ENCODE results near the gene ANO4. TPM values are rescaled to one million over a fixed set of nuclear protein-coding genes. Genes with fewer than 3 reads are reported as not detected.

ANO4 gene
- 1 to 10 TPM in 1 of 3 donors, under 1 TPM in 2; 0.33 to 1.0 (median 0.80) TPM for total RNA-seq

GRCh38 chr12:100794441-100795173, at the start of gene ANO4:
ANO4 (plus strand) TSS chr12:100794776; CDS start chr12:100901786, 107,010 bp downstream.
- Histone ChIP-seq H3K27ac (no peak within 1 kb of the TSS), H3K36me3 (no peaks in the 10 kb centered on the region), H3K4me1 (no peaks in the 10 kb centered on the region), H3K9me3 (no peaks in the 10 kb centered on the region), H3K4me3 (peak within 1 kb of the TSS in 2 of 3 donors; percentile 2 to 23), H3K27me3 (no peaks in the 10 kb centered on the region)
- DNase-seq (ENCODE audit: low spot score in 2 of 2): no peak
- no peak for TF ChIP-seq POLR2AphosphoS5 (IDR thresholded peaks at IDR 0.05)
- no peak for TF ChIP-seq POLR2A (IDR thresholded peaks at IDR 0.05)
- no peak for TF ChIP-seq CTCF (IDR thresholded peaks at IDR 0.05)
- intact Hi-C loops (cut with DNase I; ENCODE audit: low total_unique reads): no loop called here

DNA sequence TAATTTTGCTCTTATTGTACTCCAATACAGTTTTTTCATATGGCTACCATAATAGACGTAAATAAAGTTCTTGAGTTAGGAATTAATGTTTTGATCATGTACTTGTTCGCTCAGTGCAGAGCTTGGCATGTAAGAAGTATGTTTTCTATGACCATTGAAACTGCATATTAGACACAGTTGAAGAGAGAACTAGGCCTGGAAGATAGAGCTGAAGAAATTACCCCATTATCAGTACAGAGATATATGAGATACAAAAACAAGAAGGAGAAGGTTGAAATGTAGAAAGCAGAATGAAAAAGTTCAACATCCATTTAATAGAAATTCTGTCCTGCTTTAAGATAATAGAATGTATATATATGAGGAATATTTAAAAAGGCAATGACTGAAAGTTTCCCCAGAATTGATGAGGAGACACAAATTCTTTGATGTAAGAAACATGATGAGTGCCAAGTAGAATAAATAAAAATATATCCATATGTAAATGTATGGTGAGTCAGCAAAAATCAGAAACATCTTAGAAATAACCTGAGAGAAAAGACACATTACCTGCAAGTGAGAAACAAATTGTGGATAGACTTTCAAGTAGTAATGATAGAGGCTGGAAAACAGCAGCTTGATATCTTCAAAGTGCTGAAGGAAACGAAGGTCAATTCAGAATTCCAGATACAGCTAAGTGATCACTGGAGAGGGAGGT, 49.1 kb upstream of the ANO4 start:
- Histone ChIP-seq H3K27me3 (no peaks in the 10 kb centered on the region), H3K9me3 (peaks cover 3 to 9% of the 10 kb centered on the region in 2 donors), H3K27ac (no peak overlapping the region), H3K36me3 (no peaks in the 10 kb centered on the region), H3K4me1 (no peaks in the 10 kb centered on the region), H3K4me3 (no peak overlapping the region)
- DNase-seq (ENCODE audit: low spot score in 2 of 2): no peak
- TF ChIP-seq POLR2A (IDR thresholded peaks at IDR 0.05) (no peak), POLR2AphosphoS5 (IDR thresholded peaks at IDR 0.05) (no peak), CTCF (IDR thresholded peaks at IDR 0.05) (no peak)
- intact Hi-C loops (cut with DNase I; ENCODE audit: low total_unique reads): no loop called here

DNA sequence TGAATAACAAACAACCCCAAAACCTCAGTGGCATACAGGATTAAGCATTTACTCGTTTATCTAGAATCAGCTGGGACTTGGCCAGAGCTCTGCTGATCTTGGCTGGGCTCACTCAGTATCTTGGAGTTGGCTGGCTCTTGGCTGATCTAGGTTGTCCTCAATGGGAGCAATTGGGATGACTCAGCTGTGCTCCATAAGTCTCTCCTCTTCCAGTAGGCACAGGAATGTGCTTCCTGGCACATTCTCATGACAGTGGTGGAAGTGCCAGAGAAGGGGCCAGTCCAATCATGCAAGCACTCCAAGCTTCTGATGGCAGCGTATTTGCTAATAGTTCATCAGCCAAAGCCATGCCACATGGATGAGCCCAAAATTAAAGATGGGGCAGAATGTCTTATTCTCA, 41.7 kb upstream of the ANO4 start:
- intact Hi-C loops (cut with DNase I; ENCODE audit: low total_unique reads): no loop called here
- DNase-seq (ENCODE audit: low spot score in 2 of 2): no peak
- Histone ChIP-seq H3K36me3 (no peaks in the 10 kb centered on the region), H3K27me3 (no peaks in the 10 kb centered on the region), H3K4me1 (no peaks in the 10 kb centered on the region), H3K9me3 (no peaks in the 10 kb centered on the region), H3K4me3 (no peak overlapping the region), H3K27ac (no peak overlapping the region)
- TF ChIP-seq POLR2AphosphoS5 (IDR thresholded peaks at IDR 0.05) (no peak), CTCF (IDR thresholded peaks at IDR 0.05) (no peak), POLR2A (IDR thresholded peaks at IDR 0.05) (no peak)

DNA sequence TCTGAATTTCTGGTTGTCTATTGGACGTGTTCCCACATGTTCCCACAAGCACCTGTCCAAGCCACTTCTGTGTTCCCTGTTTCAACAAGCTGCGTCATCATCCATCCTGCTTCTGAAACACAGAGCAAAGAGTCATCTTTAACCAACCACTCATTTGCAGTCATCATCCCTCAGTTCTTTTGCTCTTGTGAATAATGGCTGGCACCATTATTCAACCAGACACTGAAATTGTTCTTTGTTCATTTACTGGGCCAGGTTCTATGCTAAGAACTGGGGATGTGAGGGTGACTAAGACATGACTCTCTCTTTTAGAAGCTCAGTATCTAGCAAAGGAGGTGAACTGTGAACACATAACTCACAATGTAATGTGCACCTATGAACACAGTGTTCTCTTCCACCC, 40.7 kb upstream of the ANO4 start:
- TF ChIP-seq POLR2AphosphoS5 (IDR thresholded peaks at IDR 0.05): no peak
- TF ChIP-seq POLR2A (IDR thresholded peaks at IDR 0.05): no peak
- no peak for TF ChIP-seq CTCF (IDR thresholded peaks at IDR 0.05)
- Histone ChIP-seq H3K4me1 (no peaks in the 10 kb centered on the region), H3K27me3 (no peaks in the 10 kb centered on the region), H3K9me3 (no peaks in the 10 kb centered on the region), H3K27ac (no peak overlapping the region), H3K36me3 (no peaks in the 10 kb centered on the region), H3K4me3 (no peak overlapping the region)
- DNase-seq (ENCODE audit: low spot score in 2 of 2): no peak
- intact Hi-C loops (cut with DNase I; ENCODE audit: low total_unique reads): no loop called here

- Histone ChIP-seq H3K27me3 (no peaks in the 10 kb centered on the region), H3K9me3 (no peaks in the 10 kb centered on the region), H3K27ac (no peak overlapping the region), H3K4me3 (no peak overlapping the region), H3K4me1 (no peaks in the 10 kb centered on the region), H3K36me3 (no peaks in the 10 kb centered on the region)
- TF ChIP-seq CTCF (IDR thresholded peaks at IDR 0.05) (no peak), POLR2A (IDR thresholded peaks at IDR 0.05) (no peak), POLR2AphosphoS5 (IDR thresholded peaks at IDR 0.05) (no peak)
- no peak for DNase-seq (ENCODE audit: low spot score in 2 of 2)
- intact Hi-C loops (cut with DNase I; ENCODE audit: low total_unique reads): no loop called here
These were observed 39.4 kb upstream of the ANO4 start for GRCh38 chr12:100755186-100755585.
